Neural crest cell (in vitro differentiated cells): Measurements from ENCODE around the gene NAV2. TPM values are rescaled to one million over a fixed set of nuclear protein-coding genes. Genes with fewer than 3 reads are reported as not detected.

Experiments
- DNase-seq: peaks from one replicate; pipeline ENCODE4 v3.0.0; 2021; ENCODE audit warnings: low read depth, mixed read lengths, low spot score
- H3K27ac Mint-ChIP-seq: one replicate; pipeline ENCODE4 v1.8.0; 2021; ENCODE audit warnings: mild to moderate bottlenecking, mixed read lengths; ENCODE audit not compliant: unreplicated experiment
- H3K27me3 Mint-ChIP-seq: 2 replicates; pipeline ENCODE4 v1.8.0; 2021; ENCODE audit warnings: low read depth, mild to moderate bottlenecking, mixed read lengths
- H3K36me3 Mint-ChIP-seq: 2 replicates; pipeline ENCODE4 v1.8.0; 2021; ENCODE audit warnings: low read depth, mild to moderate bottlenecking, mixed read lengths
- H3K4me1 Mint-ChIP-seq: 2 replicates; pipeline ENCODE4 v1.8.0; 2021; ENCODE audit warnings: mixed read lengths
- H3K4me3 Mint-ChIP-seq: one replicate; pipeline ENCODE4 v1.8.0; 2021; ENCODE audit warnings: mild to moderate bottlenecking, mixed read lengths
- H3K9me3 Mint-ChIP-seq: 2 replicates; pipeline ENCODE4 v1.8.0; 2021; ENCODE audit warnings: mixed read lengths
- total RNA-seq: library from RNA; stranded (reverse); gene quantifications from 2 replicates; pipeline ENCODE4 v1.2.1, GENCODE V29; 2021
- TF ChIP-seq, protein P1 (sequence below): fragments of 200-600 bp; sonication (generic); conservative IDR thresholded peaks from 2 replicates; pipeline ENCODE4 v1.5.0; 2021; ENCODE audit warnings: antibody characterized with exemption, mild to moderate bottlenecking

NAV2 gene
- total RNA-seq, 1 donor from 2014 or later: 14.1 TPM

DNA sequence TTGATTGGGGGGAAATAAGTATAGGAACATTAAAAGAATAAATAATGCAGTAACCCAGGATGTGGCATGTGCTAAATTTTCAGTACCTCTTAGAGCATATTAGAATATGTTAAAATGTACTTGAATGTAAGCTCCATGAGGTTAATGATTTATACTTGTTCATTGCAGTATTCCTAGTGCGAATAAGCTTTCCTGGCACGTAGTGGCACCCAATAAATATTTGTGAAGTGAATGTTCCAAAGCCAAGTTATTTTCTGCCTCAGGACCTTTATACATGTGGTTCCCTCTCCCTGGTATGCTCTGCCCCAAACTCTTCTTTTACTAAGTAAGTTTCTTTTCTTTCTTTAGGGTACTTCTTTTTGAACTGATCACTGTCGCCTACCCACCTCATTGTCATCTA is 328.9 kb downstream of the NAV2 start:
- H3K9me3 Mint-ChIP-seq: no peaks in the 10 kb centered on the region
- TF ChIP-seq, protein P1, sequence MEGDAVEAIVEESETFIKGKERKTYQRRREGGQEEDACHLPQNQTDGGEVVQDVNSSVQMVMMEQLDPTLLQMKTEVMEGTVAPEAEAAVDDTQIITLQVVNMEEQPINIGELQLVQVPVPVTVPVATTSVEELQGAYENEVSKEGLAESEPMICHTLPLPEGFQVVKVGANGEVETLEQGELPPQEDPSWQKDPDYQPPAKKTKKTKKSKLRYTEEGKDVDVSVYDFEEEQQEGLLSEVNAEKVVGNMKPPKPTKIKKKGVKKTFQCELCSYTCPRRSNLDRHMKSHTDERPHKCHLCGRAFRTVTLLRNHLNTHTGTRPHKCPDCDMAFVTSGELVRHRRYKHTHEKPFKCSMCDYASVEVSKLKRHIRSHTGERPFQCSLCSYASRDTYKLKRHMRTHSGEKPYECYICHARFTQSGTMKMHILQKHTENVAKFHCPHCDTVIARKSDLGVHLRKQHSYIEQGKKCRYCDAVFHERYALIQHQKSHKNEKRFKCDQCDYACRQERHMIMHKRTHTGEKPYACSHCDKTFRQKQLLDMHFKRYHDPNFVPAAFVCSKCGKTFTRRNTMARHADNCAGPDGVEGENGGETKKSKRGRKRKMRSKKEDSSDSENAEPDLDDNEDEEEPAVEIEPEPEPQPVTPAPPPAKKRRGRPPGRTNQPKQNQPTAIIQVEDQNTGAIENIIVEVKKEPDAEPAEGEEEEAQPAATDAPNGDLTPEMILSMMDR: no peak
- H3K27me3 Mint-ChIP-seq: no peaks in the 10 kb centered on the region
- no peak overlapping the region for H3K27ac Mint-ChIP-seq
- H3K4me1 Mint-ChIP-seq: peaks cover 35% of the 10 kb centered on the region
- peaks cover 2% of the 10 kb centered on the region for H3K36me3 Mint-ChIP-seq
- no peak for DNase-seq
- no peak overlapping the region for H3K4me3 Mint-ChIP-seq

DNA sequence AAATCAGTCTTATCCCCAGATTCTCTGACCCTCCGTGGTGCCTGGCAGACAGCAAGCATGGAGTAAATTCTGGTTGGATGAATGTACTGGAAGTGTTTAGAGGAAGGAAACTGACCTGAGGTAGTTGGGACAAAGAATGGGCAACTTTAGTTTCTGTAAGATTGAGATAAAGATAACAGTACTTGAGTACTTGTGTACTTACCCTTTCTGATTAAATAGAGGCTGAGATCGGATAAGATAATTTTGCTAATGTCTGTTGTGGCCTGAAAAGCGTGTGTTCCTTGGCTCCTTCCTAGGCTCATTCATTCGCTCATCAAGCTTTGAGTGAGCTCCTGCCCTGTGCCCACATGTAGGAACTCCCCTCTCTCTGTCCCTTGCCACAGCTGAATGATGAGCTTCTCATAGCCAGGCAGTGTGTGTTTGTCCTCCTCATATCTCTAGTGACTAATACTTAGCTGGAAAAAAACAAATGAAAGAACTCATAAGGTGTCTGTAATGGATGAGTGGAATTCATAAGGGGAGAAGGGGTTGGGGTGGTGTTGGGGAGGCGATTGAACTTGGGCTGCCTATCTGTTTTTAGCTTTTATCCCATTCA is 329.5 kb downstream of the NAV2 start:
- Mint-ChIP-seq H3K4me1 (peaks cover 37% of the 10 kb centered on the region), H3K36me3 (peaks cover 2% of the 10 kb centered on the region), H3K27ac (no peak overlapping the region), H3K4me3 (no peak overlapping the region), H3K27me3 (no peaks in the 10 kb centered on the region), H3K9me3 (no peaks in the 10 kb centered on the region)
- no peak for DNase-seq
- TF ChIP-seq, protein P1: no peak

GRCh38 chr11:20042811-20043341 is 330.2 kb downstream of the NAV2 start:
- DNase-seq: no peak
- no peak overlapping the region for H3K27ac Mint-ChIP-seq
- no peaks in the 10 kb centered on the region for H3K9me3 Mint-ChIP-seq
- TF ChIP-seq, protein P1: no peak
- H3K27me3 Mint-ChIP-seq: no peaks in the 10 kb centered on the region
- no peak overlapping the region for H3K4me3 Mint-ChIP-seq
- H3K36me3 Mint-ChIP-seq: peaks cover 2% of the 10 kb centered on the region
- peaks cover 38% of the 10 kb centered on the region for H3K4me1 Mint-ChIP-seq

GRCh38 chr11:20043992-20044391 is 331.4 kb downstream of the NAV2 start:
- TF ChIP-seq, protein P1: no peak
- Mint-ChIP-seq H3K4me1 (peaks cover 37% of the 10 kb centered on the region), H3K27ac (no peak overlapping the region), H3K36me3 (peaks cover 2% of the 10 kb centered on the region), H3K9me3 (no peaks in the 10 kb centered on the region), H3K27me3 (no peaks in the 10 kb centered on the region), H3K4me3 (no peak overlapping the region)
- no peak for DNase-seq

DNA sequence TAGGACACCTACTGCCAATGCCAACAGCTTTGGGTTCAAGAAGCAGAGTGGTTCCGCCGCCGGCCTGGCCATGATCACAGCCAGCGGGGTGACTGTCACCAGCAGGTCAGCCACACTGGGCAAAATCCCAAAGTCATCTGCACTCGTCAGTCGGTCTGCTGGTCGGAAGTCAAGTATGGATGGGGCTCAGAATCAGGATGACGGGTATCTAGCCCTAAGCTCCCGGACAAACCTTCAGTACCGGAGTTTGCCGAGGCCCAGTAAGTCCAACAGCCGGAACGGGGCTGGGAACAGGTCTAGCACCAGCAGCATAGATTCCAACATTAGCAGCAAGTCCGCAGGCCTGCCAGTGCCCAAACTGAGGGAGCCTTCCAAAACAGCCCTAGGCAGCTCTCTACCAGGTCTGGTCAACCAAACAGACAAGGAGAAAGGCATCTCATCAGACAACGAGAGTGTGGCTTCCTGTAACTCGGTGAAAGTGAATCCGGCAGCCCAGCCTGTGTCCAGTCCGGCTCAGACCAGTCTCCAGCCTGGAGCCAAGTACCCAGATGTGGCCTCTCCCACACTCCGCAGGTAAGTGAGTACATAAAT is 332.6 kb downstream of the NAV2 start:
- Mint-ChIP-seq H3K36me3 (peaks cover 2% of the 10 kb centered on the region), H3K27me3 (no peaks in the 10 kb centered on the region), H3K27ac (no peak overlapping the region)

More for the DNA sequence above, 332.6 kb downstream of the NAV2 start:
- DNase-seq: no peak
- no peak overlapping the region for H3K4me3 Mint-ChIP-seq
- H3K9me3 Mint-ChIP-seq: no peaks in the 10 kb centered on the region
- TF ChIP-seq, protein P1: no peak
- H3K4me1 Mint-ChIP-seq: peaks cover 36% of the 10 kb centered on the region
